ENCODE data around the gene CNGA1.
"Not testable (repeated sequence)": the region's sequence is repeated elsewhere in the genome, so short reads cannot be mapped to it uniquely, and the experiment has no call there.

Gene CNGA1

DNA sequence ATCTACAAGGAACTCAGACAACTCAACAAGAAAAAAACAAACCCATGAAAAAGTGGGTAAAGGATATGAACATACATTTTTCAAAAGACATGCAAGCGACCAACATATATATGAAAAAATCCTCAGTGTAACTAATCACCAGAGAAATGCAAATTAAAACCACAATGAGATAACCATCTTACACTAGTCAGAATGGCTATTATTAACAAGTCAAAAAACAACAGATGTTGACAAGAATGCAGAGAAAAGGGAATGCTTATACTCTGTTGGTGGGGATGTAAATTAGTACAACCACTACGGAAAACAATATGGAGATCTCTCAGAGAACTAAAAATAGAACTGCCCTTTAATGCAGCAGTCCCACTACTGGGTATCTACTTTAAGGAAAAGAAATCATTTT is 12.2 kb upstream of the CNGA1 start:
- no peak for DNase-seq

DNA sequence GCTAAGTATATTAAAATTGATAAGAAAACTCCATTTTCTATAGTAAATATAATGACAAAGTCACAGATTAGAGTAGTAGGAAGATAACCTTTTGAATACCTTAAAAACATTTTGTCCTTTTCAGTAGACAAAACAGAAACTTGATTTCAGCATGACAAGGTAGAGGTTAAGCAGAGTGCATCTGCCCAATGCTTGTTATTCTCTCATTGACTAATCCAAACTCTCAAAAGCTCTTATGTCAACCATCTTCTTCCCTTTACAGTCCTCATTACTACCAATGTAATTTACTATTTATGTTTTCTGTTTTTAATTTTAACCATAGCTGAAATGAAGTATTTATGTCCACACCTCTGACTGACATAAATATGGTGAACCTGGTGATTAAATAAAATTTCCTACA is 11.2 kb upstream of the CNGA1 start:
- DNase-seq = no peak

DNA sequence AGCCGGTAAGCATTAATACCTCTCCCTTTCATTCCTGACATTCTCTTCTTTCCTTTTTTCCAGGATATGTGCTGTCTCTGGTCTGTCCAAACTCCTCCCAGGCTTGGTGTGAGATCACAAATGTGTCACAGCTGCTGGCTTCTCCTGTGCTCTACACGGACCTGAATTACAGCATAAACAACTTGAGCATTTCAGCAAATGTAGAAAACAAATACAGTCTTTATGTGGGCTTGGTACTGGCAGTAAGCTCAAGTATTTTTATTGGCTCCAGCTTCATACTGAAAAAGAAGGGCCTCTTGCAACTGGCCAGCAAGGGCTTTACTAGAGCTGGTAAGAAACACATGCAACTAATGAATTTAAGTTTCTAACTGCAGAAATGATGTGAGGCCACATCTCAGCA is 8.5 kb upstream of the CNGA1 start:
- DNase-seq = no peak

DNA sequence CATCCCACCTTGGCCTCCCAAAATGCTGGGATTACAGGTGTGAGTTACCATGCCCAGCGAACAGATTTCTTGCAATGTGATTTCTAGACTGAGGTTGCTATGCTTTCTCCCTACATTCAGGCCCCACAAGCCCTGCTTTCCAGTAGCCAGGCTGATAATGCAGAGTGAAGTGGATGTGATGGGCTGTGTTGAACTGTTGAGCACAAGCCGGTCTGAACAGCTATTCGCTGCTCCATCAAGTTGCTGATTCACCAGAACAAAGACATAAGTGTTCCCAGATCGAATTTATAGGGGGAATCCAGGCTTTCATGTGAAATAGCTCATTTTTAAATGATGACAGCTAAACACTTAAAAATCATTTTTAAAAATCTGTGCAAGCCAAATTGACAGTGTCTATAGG is 8.0 kb upstream of the CNGA1 start:
- no peak for DNase-seq

DNA sequence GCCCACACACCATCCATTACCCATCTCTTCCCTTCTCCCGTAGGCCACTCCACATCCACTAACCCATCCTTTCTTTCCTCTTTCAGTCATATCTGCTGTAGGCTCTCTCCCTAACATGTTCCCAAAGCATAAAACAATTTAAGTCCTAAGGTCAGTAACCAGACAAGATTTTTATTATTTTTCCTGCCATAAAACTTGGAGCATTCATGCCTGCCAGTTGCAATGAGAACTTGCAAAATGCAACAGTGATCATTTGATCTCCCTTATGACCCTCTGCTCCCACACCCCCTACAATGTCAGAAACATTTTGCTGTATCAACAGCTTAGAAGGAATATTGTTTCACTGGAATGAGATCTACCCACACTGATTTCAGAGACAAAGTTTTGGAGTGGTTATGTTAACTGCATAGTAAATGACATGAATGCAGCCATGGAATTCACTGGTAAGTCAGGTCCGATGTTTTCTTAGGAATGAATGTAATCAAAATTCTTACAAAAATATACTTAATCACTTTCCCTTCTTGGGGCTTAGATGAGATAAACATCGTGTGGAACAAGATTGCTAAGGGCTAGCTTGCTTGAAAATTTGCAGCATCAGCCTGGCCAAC is 5.8 kb upstream of the CNGA1 start:
- no peak for DNase-seq

DNA sequence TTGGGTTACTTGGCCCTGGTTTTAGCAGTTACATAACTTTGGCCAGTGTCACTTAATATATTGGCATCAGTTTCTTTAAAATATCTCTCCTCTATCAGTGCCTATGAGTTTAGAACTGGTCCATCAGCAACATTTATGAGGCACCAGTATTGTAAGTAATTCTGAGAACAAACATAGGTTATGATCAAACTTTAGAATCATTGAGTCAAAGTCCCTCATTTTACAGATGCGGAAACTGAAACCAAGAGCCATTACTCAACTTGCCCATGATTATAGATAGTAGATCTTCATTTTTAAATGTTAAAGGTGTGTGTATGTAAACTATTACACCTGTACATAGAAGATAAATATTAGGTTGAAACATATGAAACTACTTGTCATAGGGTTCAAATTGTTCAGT is 4.6 kb upstream of the CNGA1 start:
- DNase-seq = no peak

DNA sequence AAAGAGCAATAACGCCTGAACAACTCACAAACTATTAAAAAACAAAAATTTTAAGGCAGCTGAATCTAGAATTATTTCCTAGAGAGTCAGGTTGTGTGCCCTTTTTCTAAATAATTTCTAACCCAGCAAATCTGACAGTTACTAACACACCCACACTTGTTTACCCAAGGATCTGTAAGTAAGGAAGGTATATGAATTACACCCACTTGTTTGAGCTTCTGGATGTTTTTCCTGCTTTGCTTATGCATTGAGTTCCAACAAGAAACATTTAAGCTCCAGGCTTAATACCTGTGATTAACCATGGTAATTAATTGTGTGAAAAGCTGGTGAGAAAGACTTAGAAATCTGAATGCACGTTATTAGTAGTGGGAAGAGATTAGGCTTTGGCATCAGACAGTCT is 1.6 kb upstream of the CNGA1 start:
- DNase-seq = no peak

DNA sequence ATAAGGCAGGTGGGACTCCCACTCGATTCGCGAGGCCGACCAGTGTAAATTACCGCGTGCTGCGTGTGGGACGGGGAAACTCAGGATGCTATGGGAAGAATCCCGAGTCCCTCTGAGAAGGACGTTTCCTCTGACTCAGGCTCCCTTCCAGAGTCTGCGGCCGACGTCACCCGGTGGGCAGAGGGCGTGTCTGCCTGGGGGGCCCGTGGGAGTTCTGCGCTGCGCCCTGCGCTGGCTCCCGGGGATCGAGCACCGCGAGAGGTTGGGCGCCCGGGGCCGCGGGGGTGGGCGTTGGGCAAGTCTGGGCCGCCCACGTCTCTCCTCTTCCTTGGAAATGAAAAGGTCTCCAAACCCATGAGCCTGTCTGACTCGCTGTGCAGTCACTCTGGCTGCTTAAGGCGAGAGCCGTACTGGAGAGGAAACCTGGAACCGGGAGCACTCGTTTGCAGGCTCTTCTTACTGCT is 659 bp upstream of the CNGA1 start:
- peak; percentile 89 to 96 (median 91) for DNase-seq

DNA sequence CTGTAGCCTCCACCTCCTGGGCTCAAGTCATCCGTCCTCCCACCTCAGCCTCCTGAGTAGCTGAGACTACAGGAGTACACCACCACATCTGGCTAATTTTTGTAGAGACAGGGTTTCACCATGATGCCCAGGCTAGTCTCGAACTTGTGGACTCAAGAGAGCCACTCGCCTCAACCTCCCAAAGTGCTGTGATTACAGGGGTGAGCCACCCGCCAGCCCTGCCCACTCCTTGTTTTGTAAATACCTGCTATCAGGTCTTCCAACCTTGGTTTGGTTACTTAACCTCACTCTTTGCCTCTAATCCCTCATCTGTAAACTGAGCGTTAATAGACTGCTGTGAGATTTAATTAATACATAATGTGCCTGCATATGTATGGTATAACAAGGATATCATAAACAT is 803 bp downstream of the CNGA1 start:
- no peak for DNase-seq

DNA sequence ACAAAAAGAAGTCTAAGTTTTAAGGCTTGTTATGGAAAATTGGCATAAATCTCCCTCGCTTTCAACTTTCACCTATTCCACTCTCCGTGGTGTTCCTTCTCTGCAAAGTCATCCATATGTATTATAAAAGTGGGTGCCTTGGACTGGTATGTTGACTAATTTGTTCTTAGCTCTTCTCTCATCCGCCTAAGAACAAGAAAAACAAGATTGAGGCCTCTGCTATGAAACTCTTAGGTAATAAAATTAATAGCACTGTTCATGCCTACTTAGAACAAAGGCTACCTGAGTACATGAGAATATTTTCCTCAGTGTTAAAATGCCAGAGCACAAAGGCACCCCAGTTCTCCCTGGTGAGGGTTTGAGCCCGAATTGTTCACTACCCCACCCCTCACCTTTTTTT is 1.3 kb downstream of the CNGA1 start:
- no peak for DNase-seq

DNA sequence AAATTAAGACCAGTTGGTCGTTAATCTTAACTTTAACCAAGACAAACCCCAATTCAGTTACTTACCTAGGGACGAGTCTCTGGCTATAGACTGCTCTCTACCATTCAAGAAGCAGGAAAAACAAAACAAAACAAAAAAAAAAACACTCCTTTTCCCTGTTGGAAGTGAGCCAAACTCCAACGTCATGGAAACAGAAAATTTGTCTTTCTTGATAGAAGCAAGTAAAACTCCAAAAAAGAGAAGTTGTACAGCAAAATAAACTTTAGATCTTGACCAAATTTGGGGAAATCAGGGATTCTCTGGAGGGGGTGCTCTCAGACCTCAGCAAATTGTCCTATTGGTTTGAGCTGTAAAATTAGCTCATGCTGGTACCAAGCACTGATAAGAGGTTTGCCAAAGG is 3.7 kb downstream of the CNGA1 start:
- DNase-seq = peak; percentile 46 to 59 (median 54)

DNA sequence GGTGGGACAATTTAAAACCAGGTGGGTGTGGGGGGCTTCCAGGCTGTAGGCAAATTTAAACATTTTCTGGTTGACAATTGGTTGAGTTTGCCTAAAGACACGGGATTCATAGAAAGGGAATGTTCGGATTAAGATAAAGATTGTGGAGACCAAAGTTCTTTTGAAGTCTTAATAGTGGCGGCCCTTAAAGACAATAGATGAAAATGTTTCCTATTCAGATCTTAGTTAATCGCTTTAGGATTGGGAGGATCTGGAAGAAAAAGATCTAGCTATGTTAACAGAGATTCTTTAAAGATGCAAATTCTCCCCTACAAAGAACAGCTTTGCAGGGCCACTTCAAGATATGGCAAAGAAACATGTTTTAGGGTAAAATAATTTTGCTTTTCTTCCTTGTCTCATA is 4.8 kb downstream of the CNGA1 start:
- DNase-seq = no peak

DNA sequence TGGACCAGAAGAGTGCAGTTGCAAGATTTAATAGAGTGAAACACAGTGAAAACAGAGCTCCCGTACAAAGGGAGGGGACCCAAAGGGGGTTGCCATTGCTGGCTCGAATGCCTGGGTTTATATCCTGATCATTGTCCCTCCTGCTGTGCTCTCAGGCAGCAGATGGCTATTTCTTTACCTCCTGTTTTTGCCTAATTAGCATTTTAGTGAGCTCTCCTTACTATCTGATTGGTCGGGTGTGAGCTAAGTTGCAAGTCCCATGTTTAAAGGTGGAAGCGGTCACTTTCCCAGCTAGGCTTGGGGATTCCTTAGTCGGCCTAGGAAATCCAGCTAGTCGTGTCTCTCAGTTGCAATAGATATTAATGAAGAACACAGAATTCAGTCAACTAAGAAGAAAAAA is 5.6 kb downstream of the CNGA1 start:
- not testable (repeated sequence) for DNase-seq

DNA sequence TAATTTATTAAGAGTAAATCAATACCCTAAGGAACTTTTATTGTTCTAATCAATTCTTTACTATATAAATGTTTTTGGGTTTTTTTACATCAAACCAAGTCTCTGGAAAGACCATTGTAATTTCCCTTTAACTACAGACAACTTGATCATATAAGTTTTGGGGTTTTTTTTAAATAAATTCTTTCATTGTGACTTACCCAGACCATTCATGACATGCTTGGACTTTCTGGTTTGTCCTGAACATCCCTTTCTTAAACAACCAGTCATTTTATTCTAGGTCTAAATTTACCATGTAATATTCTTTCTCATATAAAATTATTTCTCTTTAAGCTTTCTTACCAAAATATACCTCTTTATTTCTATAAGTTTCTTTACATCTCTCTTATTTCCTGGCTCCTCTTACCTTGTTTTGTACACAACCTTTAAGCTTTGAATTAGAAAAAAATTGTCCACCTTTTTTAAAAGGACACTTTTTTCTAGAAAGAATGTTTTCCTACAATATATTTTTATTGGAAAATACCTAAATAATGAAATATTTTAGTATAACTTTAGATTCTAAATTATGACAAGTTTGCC is 8.4 kb downstream of the CNGA1 start:
- no peak for DNase-seq

DNA sequence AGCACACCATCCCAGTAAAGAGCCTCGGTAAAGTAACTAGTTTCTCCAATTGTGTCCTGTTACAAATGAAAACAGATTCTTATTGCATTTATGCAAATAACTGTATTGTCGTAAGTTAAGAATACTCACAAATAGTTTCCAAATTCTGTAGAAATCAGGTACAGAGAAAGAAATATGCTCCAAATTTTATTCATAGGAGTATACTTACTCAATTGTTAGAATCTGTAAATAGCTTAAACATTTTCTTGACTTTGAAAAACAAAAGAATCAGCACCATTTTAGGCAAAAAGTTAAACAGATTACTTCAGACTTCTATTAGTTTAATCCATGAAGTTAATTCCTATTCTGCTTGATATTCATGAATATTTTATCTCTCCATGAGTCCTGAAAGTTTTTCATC is 10.7 kb downstream of the CNGA1 start:
- no peak for DNase-seq

DNA sequence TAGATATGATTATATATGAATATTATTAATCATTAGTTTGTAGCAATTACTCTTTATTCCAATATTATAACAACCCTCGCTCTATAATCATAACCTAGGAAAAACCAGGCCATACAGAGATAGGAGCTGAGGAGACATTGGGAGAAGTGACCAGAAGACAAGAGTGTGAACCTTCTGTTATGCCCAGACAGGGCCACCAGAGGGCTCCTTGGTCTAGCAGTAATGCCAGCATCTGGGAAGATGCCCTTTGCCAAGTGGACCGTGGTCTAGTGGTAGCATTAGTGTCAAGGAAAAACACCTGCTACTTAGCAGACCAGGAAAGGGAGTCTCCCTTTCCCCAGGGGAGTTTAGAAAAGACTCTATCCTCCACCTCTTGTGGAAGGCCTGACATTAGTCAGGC is 12.9 kb downstream of the CNGA1 start:
- DNase-seq = peak; percentile 55 to 58 (median 58)

DNA sequence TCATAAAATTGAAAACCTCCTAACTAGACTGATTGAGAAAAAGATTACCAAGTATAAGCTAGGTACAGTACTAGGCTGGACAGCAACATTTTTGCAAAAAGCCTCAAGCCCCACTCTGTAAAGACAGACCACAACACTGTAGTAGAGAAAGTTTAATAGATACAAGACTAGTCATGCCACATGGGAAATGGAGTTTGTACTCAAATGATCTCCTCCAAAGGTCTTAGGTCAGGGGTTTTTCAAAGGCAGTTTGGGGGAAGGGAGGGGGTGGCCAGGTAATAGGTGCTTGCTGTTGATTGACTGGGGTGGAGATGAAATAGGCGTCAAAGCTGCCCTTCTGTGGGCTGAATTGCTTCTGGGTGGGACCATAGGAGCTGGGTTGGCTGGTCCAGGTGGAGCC is 14.2 kb downstream of the CNGA1 start:
- no peak for DNase-seq

DNA sequence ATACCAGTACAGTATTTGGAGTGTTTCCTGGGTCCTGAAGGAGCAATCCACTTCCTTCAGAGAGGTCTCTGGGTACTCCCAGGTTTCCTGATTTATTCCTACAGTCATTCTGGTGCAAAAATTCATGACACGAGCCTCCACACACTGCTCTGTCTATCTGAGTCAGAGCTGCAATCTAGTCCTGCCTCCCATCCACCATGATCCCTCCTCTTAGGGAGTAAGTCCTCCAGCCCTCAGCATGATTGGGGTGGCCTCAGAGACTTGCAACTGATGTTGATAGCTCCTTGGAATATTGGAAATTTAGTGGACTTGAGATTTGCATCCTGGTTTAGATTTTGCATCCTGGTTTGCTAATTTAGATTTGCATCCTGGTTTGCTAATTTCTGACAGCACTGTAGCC is 20.5 kb downstream of the CNGA1 start:
- DNase-seq = peak in 1 of 3 donors; percentile 9

DNA sequence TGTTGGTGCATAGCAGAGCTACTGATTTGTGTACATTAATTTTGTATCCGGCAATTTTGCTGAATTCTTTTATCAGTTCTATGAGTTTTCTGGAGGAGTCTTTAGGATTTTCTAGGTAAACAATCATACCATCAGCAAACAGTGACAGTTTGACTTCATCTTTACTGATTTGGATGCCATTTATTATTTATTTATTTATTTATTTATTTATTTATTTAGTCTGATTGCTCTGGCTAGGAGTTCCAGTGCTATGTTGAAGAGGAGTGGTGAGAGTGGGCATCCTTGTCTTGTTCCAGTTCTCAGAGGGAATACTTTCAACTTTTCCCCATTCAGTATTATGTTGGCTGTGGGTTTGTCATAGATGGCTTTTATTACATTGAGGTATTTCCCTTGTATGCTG is 24.0 kb downstream of the CNGA1 start:
- DNase-seq = peak in 1 of 3 donors; percentile 8

DNA sequence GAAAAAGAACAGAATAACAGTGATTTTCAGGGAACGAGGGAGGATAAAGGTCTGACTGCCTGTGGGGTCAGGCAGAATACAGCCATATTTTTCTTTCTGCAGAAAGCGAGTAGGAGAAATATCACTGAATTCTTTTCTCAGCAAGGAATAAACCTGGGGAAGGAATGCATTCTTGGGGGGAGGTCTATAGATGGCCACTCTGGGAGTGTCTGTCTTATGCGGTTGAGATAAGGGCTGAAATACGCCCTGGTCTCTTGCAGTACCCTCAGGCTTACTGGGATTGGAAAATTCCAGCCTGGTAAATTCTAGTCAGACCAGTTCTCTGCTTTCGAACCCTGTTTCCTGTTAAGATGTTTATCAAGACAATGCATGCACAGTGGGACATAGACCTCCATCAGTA is 26.3 kb downstream of the CNGA1 start:
- no peak for DNase-seq

DNA sequence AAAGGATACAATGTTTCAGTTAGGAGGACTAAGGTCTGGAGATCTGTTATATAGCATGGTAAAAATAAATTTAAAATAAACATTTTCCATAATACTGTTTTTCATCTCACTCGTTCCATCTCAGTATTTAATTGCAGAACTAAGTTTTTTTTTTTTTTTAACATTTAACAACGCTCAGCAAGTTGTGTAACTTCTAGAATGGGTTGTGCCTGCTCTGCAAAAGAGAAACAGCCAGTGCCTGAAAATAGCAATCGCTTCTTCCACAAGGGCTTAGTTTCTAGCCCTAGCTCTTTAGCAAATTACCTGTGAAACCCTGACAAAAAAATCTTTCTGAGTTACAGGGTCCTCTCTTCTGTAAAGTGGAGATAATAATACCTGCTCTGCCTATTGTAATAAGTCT is 41.9 kb downstream of the CNGA1 start:
- DNase-seq = peak; percentile 35 to 59 (median 57)

DNA sequence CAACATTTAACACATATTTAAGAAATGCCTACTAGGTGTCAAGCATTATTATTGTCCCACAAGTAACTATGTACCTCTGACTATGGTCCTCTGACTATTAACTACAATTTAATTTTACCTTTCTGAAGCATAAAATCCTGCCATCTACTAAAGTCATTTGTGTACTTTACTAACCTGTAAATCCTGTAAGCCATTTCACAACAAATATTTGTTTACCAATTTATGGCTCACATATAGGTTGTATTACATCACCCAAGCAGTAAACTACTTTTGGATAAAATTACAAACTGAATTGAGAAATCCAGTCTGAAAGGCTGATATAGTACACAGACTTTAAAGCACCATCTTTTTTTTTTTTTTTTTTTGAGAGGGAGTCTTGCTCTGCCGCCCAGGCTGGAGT is 43.8 kb downstream of the CNGA1 start:
- peak in 1 of 3 donors; percentile 20 for DNase-seq

DNA sequence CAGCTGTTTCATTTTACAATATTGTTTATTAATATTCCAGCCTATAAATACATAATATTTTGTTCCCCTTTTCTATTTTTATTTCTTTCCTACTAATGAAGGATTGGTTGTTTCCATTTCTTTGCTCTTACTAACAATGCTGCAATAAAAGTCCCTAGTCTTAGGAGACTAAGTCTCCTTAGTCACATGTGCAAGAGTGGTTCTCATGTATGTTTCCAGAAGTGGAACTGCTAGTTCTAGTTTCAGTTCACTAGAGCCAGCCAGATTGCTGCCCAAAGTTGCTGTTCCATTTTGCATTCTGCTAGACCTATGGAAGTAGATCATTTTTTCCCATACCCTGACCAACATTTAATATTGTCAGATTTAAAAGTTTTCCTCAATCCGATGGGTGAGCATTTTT is 44.3 kb downstream of the CNGA1 start:
- peak; percentile 70 to 90 (median 84) for DNase-seq

DNA sequence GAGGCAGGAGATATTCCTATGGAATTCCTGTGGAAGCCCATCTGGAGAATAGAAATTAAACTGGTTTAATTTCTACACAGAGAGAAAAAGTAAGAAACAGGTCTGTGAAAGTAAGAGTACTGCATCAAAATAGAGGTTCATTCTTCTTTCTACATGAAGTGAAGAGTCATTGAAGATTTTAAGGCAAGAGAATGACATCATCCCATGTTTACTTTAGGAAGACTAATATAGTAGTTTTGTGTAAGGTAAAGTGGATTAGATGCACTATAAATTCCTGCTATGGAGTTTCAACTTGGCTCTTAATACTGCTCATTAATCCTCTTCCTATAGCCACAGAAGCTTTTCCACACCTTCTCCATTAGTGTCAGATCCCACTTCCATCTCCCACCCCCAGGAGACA is 47.6 kb downstream of the CNGA1 start:
- no peak for DNase-seq

DNA sequence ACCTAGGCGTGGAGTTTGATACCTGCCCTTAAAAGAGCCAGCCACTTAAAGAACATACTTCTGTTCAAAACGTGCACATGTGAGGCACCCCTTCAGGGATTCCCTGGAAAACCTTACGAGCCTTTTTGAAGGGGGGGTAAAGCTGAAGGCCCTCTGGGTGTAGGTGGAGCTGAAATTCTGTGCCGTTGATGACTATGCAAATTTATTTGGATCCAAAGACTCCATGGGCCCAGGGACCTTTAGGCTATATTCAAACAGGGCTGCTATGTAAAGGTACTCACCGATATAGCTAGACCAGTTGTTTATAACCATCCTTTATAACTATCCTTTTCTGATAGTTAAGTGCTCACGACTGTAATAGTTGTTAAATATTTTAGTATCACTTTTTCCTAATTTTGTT is 61.8 kb downstream of the CNGA1 start:
- DNase-seq = no peak
